GM19455 (cell line): ENCODE measurements around the gene ADGRL3.
"Not testable (repeated sequence)": the region's sequence is repeated elsewhere in the genome, so short reads cannot be mapped to it uniquely, and the experiment has no call there.

Experiments used
- ATAC-seq: cut with Tn5 transposase; IDR thresholded peaks from one replicate; pipeline ENCODE4 v1.9.1; 2021; ENCODE audit not compliant: unreplicated experiment

ADGRL3 gene

GRCh38 chr4:61336488-61336887 lies 136.4 kb downstream of the ADGRL3 start:
- ATAC-seq = no peak

GRCh38 chr4:61336916-61337315 lies 136.8 kb downstream of the ADGRL3 start:
- ATAC-seq = no peak

- ATAC-seq = no peak
Measured at GRCh38 chr4:61342061-61342460, 141.9 kb downstream of the ADGRL3 start.

GRCh38 chr4:61350932-61351331 lies 150.8 kb downstream of the ADGRL3 start:
- no peak for ATAC-seq

GRCh38 chr4:61356696-61357095 lies 156.6 kb downstream of the ADGRL3 start:
- no peak for ATAC-seq

GRCh38 chr4:61359301-61359700 lies 159.2 kb downstream of the ADGRL3 start:
- ATAC-seq = no peak

GRCh38 chr4:61372817-61373216 lies 172.7 kb downstream of the ADGRL3 start:
- not testable (repeated sequence) for ATAC-seq

- no peak for ATAC-seq
Measured at GRCh38 chr4:61373901-61374440, 173.8 kb downstream of the ADGRL3 start.

- no peak for ATAC-seq
Measured at GRCh38 chr4:61374447-61374891, 174.3 kb downstream of the ADGRL3 start.

- no peak for ATAC-seq
Measured at GRCh38 chr4:61375301-61375700, 175.2 kb downstream of the ADGRL3 start.

- ATAC-seq = no peak
Measured at GRCh38 chr4:61376301-61376700, 176.2 kb downstream of the ADGRL3 start.

GRCh38 chr4:61379406-61379805 lies 179.3 kb downstream of the ADGRL3 start:
- ATAC-seq = no peak

- no peak for ATAC-seq
Measured at GRCh38 chr4:61380865-61381264, 180.7 kb downstream of the ADGRL3 start.

GRCh38 chr4:61385256-61385655 lies 185.1 kb downstream of the ADGRL3 start:
- ATAC-seq = no peak

- ATAC-seq = not testable (repeated sequence)
Measured at GRCh38 chr4:61387372-61387771, 187.2 kb downstream of the ADGRL3 start.

- no peak for ATAC-seq
Measured at GRCh38 chr4:61389640-61390039, 189.5 kb downstream of the ADGRL3 start.

GRCh38 chr4:61395754-61396153 lies 195.6 kb downstream of the ADGRL3 start:
- ATAC-seq = no peak

- ATAC-seq = no peak
Measured at GRCh38 chr4:61397174-61397573, 197.0 kb downstream of the ADGRL3 start.

GRCh38 chr4:61400439-61401038 lies 200.4 kb downstream of the ADGRL3 start:
- ATAC-seq = no peak

- no peak for ATAC-seq
Measured at GRCh38 chr4:61401771-61402170, 201.6 kb downstream of the ADGRL3 start.

GRCh38 chr4:61405307-61405706 lies 205.2 kb downstream of the ADGRL3 start:
- no peak for ATAC-seq

- ATAC-seq = no peak
Measured at GRCh38 chr4:61406677-61407076, 206.6 kb downstream of the ADGRL3 start.
